H1 (cell line): ENCODE results near the gene BOLL.

ENCODE experiments used
- CTCF ChIP-seq, 3 experiments: IDR thresholded peaks; 1 replicate in 2 of 3; 2 replicates in 1 of 3; pipeline versions ENCODE4 v1.5.1 to v1.6.1; 2011; ENCODE audit warnings: low read length in 3 of 3, mild to moderate bottlenecking in 3 of 3, inconsistent platforms in 2 of 3, low read depth in 1 of 3, moderate library complexity in 1 of 3; ENCODE audit not compliant: insufficient read depth in 1 of 3; ENCODE audit errors: control extremely low read depth in 1 of 3
- POLR2A ChIP-seq, 2 experiments: IDR thresholded peaks; 1 replicate in 1 of 2; 2 replicates in 1 of 2; pipeline ENCODE4 v1.6.1; 2011; ENCODE audit warnings: low read depth in 2 of 2, low read length in 2 of 2, mild to moderate bottlenecking in 2 of 2; ENCODE audit errors: control extremely low read depth in 1 of 2
- SUZ12 ChIP-seq: fragments of 200-600 bp; sonication (generic); IDR thresholded peaks from 2 replicates; pipeline ENCODE4 v1.6.1; 2012; ENCODE audit warnings: mild to moderate bottlenecking, inconsistent platforms, low read length, moderate library complexity, mixed read lengths
- TAF1 ChIP-seq: IDR thresholded peaks from 2 replicates; pipeline ENCODE4 v1.6.1; 2011; ENCODE audit warnings: mild to moderate bottlenecking, low read depth, low read length
- TF ChIP-seq, protein P1 (sequence below): IDR thresholded peaks from 2 replicates; pipeline ENCODE4 v1.6.1; 2012; ENCODE audit warnings: inconsistent platforms

- TF ChIP-seq, protein P1, sequence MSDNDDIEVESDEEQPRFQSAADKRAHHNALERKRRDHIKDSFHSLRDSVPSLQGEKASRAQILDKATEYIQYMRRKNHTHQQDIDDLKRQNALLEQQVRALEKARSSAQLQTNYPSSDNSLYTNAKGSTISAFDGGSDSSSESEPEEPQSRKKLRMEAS: no peak
- TF ChIP-seq TAF1 (no peak), SUZ12 (no peak), POLR2A (IDR thresholded peaks at IDR 0.05; ENCODE audit: control extremely low read depth in 1 of 2, low read depth in 2 of 2, low read length in 2 of 2) (no peak), CTCF (IDR thresholded peaks at IDR 0.05; ENCODE audit: control extremely low read depth in 1 of 3, insufficient read depth in 1 of 3, low read depth in 1 of 3, low read length in 3 of 3) (no peak)
These were observed 76.8 kb downstream of the BOLL start for GRCh38 chr2:197708331-197708730.
